ENCODE data around the gene UBE2D1.

Gene UBE2D1

DNA sequence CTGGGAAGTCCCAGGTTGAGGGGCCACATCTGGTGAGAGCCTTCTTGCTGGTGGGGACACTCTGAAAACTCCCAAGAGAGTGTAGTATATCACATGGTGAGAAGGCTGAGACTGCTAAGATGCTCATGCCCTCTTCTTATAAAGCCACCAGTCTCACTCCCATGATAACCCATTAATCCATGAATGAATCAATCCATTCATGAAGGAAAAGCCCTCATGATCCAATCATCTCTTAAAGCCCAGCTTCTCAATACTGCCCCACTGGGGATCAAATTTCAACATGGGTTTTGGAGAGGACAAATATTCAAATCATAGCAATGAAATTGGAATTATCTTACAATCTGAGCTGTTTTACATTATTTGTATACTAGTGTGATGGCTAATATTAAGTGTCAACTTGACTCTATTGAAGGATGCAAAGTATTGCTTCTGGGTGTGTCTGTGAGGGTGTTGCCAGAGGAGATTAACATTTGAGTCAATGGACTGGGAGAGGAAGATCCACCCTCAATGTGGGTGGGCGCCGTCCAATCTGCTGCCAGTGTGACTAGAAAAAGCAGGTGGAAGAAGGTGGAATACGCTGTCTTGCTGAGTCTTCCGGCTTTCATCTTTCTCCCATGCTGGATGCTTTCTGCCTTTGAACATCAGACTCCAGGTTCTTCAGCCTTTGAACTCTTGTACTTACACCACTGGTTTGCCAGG, 14.3 kb upstream of the UBE2D1 start:
- no peak for ATAC-seq (replicated peaks; ENCODE audit: extremely low read depth, poor library complexity, severe bottlenecking)
- Mint-ChIP-seq H3K27me3 (no peaks in the 10 kb centered on the region), H3K27ac (ENCODE audit: low read depth) (no peak overlapping the region), H3K4me1 (peaks cover 9% of the 10 kb centered on the region), H3K36me3 (ENCODE audit: insufficient read depth) (peaks cover 2% of the 10 kb centered on the region), H3K4me3 (no peak overlapping the region), H3K9me3 (no peaks in the 10 kb centered on the region)
- no peak for DNase-seq (ENCODE audit: low spot score in 2 of 2)

DNA sequence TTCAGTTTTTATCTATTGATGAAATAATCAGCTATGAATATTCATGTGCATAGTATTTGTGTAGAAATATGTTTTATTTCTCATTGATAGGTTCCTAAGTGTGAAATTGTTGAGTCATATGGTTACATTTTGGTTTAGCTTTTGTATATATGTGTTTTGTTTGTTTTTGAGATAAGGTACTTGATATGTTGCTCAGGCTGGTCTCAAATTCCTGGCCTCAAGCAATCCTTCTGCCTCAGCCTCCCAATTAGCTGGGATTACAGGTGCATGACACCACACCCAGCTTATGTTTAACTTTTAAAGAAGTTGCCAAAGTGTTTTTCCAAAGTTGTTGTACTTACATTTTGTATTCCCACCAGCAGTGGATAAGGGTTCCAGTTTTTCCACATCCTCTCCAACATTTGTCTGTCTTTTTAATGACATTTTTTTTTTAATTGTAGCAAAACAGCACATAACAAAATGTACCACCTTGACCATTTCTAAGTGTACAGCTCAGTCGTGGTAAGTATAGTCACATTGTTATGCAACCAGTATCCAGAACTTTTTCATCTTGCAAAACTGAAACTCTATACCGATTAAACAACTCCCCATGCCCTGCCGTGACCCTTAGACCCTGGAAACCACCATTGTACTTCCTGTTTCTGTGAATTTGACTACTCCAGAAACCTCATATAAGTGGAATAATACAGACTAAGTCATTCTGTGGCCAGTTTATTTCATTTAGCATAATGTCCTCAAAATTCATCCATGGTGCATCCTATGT, 12.6 kb upstream of the UBE2D1 start:
- no peaks in the 10 kb centered on the region for H3K9me3 Mint-ChIP-seq
- no peak for ATAC-seq (replicated peaks; ENCODE audit: extremely low read depth, poor library complexity, severe bottlenecking)
- no peaks in the 10 kb centered on the region for H3K27me3 Mint-ChIP-seq
- H3K36me3 Mint-ChIP-seq (ENCODE audit: insufficient read depth): peaks cover 2% of the 10 kb centered on the region
- no peak overlapping the region for H3K4me3 Mint-ChIP-seq
- H3K27ac Mint-ChIP-seq (ENCODE audit: low read depth): no peak overlapping the region
- peaks cover 9% of the 10 kb centered on the region for H3K4me1 Mint-ChIP-seq
- no peak for DNase-seq (ENCODE audit: low spot score in 2 of 2)

DNA sequence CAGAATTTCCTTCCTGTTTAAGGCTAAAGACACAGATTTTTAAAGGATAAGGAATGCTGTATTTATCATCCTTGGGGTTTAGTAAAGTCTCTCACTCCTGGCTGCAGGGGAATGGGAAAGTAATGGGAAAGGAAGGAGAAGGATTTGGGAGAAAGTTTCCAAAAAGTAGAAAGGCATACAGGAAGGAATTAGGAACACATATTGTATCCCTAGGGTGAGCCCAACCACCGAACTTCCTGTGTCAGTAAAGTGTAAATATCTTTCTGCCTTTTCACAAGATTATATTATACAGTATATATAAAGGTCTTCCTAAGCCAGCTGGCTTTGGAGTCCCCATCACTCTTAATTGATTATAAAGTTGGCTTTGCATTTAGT, 12.0 kb upstream of the UBE2D1 start:
- no peaks in the 10 kb centered on the region for H3K27me3 Mint-ChIP-seq

DNA sequence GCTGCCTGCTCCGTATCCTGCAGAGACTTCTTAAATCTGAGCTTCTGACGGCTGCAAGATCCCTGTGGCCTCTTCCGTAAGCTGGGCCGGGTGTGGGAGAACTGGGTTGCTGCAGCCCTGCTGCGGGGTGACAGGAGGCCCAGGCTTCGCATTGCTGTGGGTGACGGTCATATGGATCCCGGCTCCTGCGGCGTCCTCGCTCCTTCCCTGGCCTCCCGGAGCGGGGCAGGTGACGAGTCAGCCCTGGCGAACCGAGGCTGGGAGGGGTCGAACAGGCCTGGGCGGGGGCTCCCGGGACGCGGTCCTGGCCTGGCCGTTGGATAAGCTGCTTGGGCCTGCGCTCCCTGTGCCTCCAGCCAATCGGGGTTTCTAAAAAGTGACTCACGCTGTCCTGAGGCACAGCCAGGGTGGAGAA, 7.8 kb upstream of the UBE2D1 start:
- H3K4me1 Mint-ChIP-seq: peaks cover 9% of the 10 kb centered on the region
- ATAC-seq (replicated peaks; ENCODE audit: extremely low read depth, poor library complexity, severe bottlenecking) (no peak), DNase-seq (ENCODE audit: low spot score in 2 of 2) (no peak)
- H3K9me3 Mint-ChIP-seq: no peaks in the 10 kb centered on the region
- H3K36me3 Mint-ChIP-seq (ENCODE audit: insufficient read depth): peaks cover 2% of the 10 kb centered on the region
- H3K4me3 Mint-ChIP-seq: no peak overlapping the region
- no peaks in the 10 kb centered on the region for H3K27me3 Mint-ChIP-seq
- H3K27ac Mint-ChIP-seq (ENCODE audit: low read depth): no peak overlapping the region

More for the DNA sequence above, 12.0 kb upstream of the UBE2D1 start:
- Mint-ChIP-seq H3K36me3 (ENCODE audit: insufficient read depth) (peaks cover 2% of the 10 kb centered on the region), H3K4me3 (no peak overlapping the region), H3K4me1 (peaks cover 9% of the 10 kb centered on the region), H3K9me3 (no peaks in the 10 kb centered on the region), H3K27ac (ENCODE audit: low read depth) (no peak overlapping the region)
- ATAC-seq (replicated peaks; ENCODE audit: extremely low read depth, poor library complexity, severe bottlenecking) (no peak), DNase-seq (ENCODE audit: low spot score in 2 of 2) (no peak)

DNA sequence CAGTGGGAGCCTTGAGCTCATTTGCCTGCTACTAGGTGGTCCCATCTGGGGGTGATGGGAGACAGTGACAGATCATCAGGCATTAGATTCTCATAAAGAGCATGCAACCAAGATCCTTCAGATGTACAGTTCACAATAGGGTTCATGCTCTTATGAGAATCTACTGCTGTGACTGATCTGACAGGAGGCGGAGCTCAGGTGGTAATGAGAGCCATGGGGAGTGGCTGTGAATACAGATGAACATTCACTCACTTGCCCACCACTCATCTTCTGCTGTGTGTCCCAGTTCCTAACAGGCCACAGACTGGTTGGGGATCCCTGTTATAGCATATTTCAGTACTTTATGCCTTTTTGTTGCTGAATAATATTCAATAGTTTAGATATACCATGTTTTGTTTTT, 6.6 kb upstream of the UBE2D1 start:
- Mint-ChIP-seq H3K9me3 (no peaks in the 10 kb centered on the region), H3K27me3 (no peaks in the 10 kb centered on the region), H3K4me1 (no peaks in the 10 kb centered on the region), H3K36me3 (ENCODE audit: insufficient read depth) (no peaks in the 10 kb centered on the region), H3K4me3 (no peak overlapping the region), H3K27ac (ENCODE audit: low read depth) (no peak overlapping the region)
- no peak for DNase-seq (ENCODE audit: low spot score in 2 of 2)
- ATAC-seq (replicated peaks; ENCODE audit: extremely low read depth, poor library complexity, severe bottlenecking): no peak

DNA sequence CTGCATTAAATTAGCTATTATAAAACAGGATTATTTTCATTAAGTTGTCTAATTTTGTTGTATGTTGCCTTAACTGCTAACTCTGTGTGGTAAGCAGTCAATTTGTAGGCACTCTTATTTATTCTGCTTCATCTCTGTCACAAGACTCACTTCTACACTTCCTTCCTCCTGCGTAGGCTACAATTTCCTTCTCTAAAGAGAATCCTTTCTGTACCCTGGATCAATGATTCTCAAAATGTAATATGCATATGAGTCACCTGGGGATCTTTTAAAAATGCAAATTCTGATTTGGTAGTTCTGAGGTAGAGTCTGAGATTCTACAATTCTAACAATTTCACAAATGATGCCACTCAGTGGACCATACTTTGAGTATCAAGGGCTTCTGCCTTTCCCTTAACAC, 4.4 kb upstream of the UBE2D1 start:
- no peak overlapping the region for H3K4me3 Mint-ChIP-seq
- no peak for DNase-seq (ENCODE audit: low spot score in 2 of 2)

DNA sequence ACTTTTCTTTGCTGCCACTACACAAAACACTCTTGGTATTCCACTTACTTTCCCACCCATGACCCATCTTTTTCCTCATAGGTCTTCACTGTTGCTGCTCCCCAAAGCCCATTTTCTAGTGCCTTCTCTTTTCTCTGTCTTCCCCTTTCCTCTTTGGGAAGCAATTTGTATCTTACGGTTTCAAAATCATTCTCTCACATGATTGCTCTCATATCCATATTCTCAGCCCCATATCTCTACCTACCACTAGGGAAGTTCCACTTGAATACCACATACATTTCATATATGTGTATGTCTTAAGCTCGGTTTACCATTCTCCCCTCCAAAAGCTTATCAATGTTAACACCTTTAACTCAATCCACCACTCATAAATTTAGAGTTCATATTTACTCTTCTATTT, 3.2 kb upstream of the UBE2D1 start:
- ATAC-seq (replicated peaks; ENCODE audit: extremely low read depth, poor library complexity, severe bottlenecking): no peak
- Mint-ChIP-seq H3K4me3 (no peak overlapping the region), H3K9me3 (no peaks in the 10 kb centered on the region), H3K4me1 (peaks cover 18% of the 10 kb centered on the region), H3K27me3 (no peaks in the 10 kb centered on the region), H3K27ac (ENCODE audit: low read depth) (no peak overlapping the region), H3K36me3 (ENCODE audit: insufficient read depth) (no peaks in the 10 kb centered on the region)
- no peak for DNase-seq (ENCODE audit: low spot score in 2 of 2)

More for the DNA sequence above, 4.4 kb upstream of the UBE2D1 start:
- no peaks in the 10 kb centered on the region for H3K36me3 Mint-ChIP-seq (ENCODE audit: insufficient read depth)
- H3K27ac Mint-ChIP-seq (ENCODE audit: low read depth): no peak overlapping the region
- no peaks in the 10 kb centered on the region for H3K27me3 Mint-ChIP-seq
- no peaks in the 10 kb centered on the region for H3K9me3 Mint-ChIP-seq
- peaks cover 6% of the 10 kb centered on the region for H3K4me1 Mint-ChIP-seq
- ATAC-seq (replicated peaks; ENCODE audit: extremely low read depth, poor library complexity, severe bottlenecking): no peak

DNA sequence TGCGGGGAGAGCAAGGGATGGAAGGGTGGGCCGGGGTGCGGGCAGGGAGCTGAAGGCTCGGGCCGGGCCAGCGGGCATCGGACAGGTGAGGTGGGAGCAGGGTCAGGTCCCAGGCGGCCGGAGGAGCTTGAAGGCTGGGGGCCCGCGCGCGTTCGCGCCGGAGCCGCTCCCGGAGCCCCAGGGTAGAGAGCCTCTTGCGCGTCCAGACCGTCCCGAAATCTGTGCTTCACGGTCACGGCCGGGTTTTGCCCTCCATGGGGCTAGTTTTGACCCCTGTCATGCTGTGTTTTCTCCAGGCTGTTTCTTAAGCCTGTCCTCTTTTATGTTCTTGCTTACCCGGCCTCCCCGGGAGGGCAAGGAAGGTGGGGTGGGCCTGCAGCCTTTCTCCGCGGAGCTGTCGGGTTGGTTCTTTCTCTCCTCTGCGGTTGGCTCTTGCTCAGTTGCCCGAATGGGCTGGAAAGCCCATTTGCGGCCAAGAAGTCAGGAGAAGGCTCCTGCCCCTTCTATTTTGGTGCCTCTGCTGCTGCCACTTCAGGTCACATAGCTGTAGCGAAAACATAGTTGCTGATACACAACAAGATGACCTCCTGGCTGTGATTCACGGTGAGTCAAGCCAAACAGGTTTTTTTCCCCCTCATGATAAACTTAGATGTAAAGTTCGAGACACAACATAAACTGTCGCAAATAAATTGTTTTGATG, 650 bp downstream of the UBE2D1 start:
- Mint-ChIP-seq H3K36me3 (ENCODE audit: insufficient read depth) (no peaks in the 10 kb centered on the region), H3K27ac (ENCODE audit: low read depth) (peak overlapping the region; percentile 68), H3K27me3 (no peaks in the 10 kb centered on the region), H3K9me3 (no peaks in the 10 kb centered on the region), H3K4me1 (peaks cover 31% of the 10 kb centered on the region), H3K4me3 (peak overlapping the region; percentile 90)
- ATAC-seq (replicated peaks; ENCODE audit: extremely low read depth, poor library complexity, severe bottlenecking): peak; percentile 41
- no peak for DNase-seq (ENCODE audit: low spot score in 2 of 2)

DNA sequence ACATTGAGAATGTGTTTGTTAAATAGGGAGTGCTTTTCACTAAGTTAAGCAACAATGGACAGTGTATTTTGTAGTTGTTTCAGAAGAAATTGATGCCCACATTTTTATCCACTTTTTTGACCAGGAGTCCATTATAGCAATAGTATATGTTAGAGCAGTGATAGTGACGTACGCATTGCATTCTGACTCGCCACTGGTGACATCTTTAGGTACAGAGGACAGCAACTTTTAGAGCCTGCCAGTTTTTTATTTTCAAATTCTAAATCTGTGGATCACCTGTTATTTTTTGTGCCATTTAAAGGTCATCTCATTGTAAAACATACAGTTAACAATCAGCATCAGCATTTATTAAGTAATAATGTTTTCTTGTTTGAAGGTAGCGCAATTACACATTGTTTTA, 1.4 kb downstream of the UBE2D1 start:
- peaks cover 39% of the 10 kb centered on the region for H3K4me1 Mint-ChIP-seq
- H3K36me3 Mint-ChIP-seq (ENCODE audit: insufficient read depth): no peaks in the 10 kb centered on the region
- peak overlapping the region; percentile 90 for H3K4me3 Mint-ChIP-seq
- H3K9me3 Mint-ChIP-seq: no peaks in the 10 kb centered on the region
- no peaks in the 10 kb centered on the region for H3K27me3 Mint-ChIP-seq
- H3K27ac Mint-ChIP-seq (ENCODE audit: low read depth): no peak overlapping the region
- ATAC-seq (replicated peaks; ENCODE audit: extremely low read depth, poor library complexity, severe bottlenecking) (no peak), DNase-seq (ENCODE audit: low spot score in 2 of 2) (no peak)

DNA sequence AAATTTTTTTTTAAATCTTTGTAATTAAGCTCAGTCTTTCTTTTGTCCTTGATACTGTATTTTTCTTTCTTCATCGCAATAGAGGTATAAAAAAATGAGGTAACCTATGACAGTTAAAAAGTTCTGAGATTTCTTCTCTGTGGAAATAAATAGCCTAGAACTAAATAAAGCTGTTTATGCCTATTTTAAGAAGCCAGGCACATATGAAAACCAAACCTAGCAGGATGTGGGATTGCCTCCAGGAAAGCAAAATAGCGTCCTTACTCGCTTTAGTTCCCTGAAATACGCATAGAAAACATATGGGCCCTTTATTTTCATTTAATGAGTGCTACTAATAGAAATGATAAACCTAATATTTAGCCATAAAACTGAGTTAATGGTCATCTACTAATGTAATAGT, 6.6 kb downstream of the UBE2D1 start:
- H3K9me3 Mint-ChIP-seq: no peaks in the 10 kb centered on the region
- ATAC-seq (replicated peaks; ENCODE audit: extremely low read depth, poor library complexity, severe bottlenecking): no peak

DNA sequence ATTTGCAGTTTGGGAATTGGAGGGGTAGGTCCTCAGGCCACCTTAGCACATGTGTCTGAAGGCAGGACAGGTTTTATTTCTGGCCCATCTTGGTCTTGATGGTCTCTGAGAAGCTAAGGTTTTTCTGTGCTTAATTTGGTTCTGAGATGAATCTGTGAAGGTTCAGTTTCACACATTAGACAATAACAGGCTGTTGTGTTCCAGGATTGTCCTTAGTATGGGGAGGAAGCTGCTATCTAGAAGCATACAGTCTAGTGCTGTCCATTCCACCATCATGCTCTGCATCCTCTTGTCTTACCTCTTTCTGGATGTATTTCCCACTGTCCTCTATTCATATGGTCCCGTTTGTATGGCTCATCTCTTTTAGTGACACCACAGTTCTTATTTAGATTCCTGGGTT, 7.1 kb downstream of the UBE2D1 start:
- Mint-ChIP-seq H3K4me3 (no peak overlapping the region), H3K9me3 (no peaks in the 10 kb centered on the region), H3K27me3 (no peaks in the 10 kb centered on the region), H3K36me3 (ENCODE audit: insufficient read depth) (no peaks in the 10 kb centered on the region), H3K27ac (ENCODE audit: low read depth) (no peak overlapping the region), H3K4me1 (peaks cover 32% of the 10 kb centered on the region)
- DNase-seq (ENCODE audit: low spot score in 2 of 2) (no peak), ATAC-seq (replicated peaks; ENCODE audit: extremely low read depth, poor library complexity, severe bottlenecking) (no peak)

More for the DNA sequence above, 6.6 kb downstream of the UBE2D1 start:
- Mint-ChIP-seq H3K4me1 (peaks cover 33% of the 10 kb centered on the region), H3K27ac (ENCODE audit: low read depth) (no peak overlapping the region), H3K27me3 (no peaks in the 10 kb centered on the region), H3K36me3 (ENCODE audit: insufficient read depth) (no peaks in the 10 kb centered on the region), H3K4me3 (no peak overlapping the region)
- no peak for DNase-seq (ENCODE audit: low spot score in 2 of 2)

DNA sequence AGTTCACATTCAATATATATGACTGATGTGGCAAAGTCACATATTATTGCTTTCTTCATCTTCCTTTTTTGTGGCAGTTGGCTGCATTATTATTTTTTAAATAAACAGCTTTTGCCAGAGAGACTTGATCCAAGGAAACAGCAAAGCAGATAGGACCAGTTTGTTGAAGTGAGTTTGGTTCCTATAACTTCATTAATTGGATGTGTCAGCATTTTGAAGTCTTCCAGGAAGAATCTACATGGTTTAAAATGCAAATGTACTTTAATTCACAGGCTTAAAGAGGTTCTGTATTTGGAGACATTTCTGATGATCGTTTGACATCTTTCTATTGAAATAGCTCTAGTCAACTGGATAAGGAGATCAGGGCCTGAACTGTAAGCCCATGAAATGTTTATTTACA, 13.2 kb downstream of the UBE2D1 start:
- no peak for DNase-seq (ENCODE audit: low spot score in 2 of 2)
- Mint-ChIP-seq H3K4me1 (peaks cover 28% of the 10 kb centered on the region), H3K36me3 (ENCODE audit: insufficient read depth) (no peaks in the 10 kb centered on the region), H3K4me3 (no peak overlapping the region), H3K27ac (ENCODE audit: low read depth) (no peak overlapping the region), H3K27me3 (no peaks in the 10 kb centered on the region), H3K9me3 (no peaks in the 10 kb centered on the region)
- ATAC-seq (replicated peaks; ENCODE audit: extremely low read depth, poor library complexity, severe bottlenecking): no peak

DNA sequence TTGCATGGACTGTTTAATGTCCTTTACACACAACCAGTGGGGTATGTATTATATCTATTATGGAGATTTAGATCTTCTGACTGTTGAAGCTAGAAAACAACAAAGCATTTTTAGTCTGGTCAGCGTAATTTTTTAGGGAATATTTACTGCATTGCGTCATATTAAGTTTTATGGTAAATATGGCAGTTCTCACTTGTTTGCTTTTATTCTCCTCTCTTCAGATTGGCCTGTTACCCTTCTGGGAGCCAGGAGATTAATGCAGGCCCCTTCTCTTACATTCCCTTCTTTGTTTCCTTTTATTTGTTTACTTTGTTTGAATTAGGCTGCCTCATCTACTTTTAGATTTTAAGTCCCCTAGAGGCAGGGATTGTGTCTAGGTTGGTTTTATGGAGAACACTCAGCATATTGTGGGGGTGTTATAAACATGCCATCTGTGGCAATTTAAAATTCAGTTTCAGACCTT, 13.8 kb downstream of the UBE2D1 start:
- H3K4me3 Mint-ChIP-seq: no peak overlapping the region
- H3K27me3 Mint-ChIP-seq: no peaks in the 10 kb centered on the region
- no peaks in the 10 kb centered on the region for H3K9me3 Mint-ChIP-seq
- ATAC-seq (replicated peaks; ENCODE audit: extremely low read depth, poor library complexity, severe bottlenecking) (no peak), DNase-seq (ENCODE audit: low spot score in 2 of 2) (no peak)
- H3K36me3 Mint-ChIP-seq (ENCODE audit: insufficient read depth): no peaks in the 10 kb centered on the region
- H3K27ac Mint-ChIP-seq (ENCODE audit: low read depth): no peak overlapping the region
- peaks cover 28% of the 10 kb centered on the region for H3K4me1 Mint-ChIP-seq
